ENCODE data around the gene FCRL1.

The FCRL1 gene

DNA sequence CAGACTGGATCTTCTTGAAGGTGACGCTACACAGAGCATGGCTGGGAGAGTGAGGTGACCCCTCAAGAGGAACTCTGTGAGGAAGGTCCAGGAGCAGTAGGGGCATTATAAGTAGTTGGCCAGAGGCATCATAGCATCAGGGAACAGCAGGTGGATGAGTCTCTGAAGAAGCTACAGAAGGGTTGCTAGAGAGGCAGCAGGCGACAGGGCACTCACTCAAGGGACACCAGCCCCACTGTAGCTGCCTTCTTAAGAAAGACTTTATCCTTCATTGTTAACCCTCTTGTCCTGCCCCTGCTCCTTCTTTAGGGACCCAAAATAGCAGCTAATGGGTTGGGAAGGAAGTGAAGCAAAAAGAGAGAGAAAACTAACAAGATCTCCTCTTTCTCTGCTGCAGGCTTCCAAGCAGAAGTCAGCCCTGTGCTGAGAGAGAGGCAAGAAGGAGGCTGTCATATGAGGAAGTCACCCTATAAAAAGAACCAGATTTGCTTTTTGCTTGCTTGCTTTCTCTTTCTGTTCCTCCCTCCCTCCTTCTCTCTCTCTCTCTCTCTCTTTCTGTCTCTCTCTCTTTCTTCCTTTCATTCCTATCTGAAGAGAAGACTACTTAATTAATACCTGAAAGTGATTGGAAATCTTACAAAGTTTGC lies 29.4 kb upstream of the FCRL1 start:
- no peak overlapping the region for H3K4me3 ChIP-seq (ENCODE audit: low read depth, low read length)
- ChIA-PET CTCF (no interaction called here), POLR2A (no interaction called here)
- no peak for DNase-seq (ENCODE audit: low read depth, low spot score)
- TF ChIP-seq, protein P1, sequence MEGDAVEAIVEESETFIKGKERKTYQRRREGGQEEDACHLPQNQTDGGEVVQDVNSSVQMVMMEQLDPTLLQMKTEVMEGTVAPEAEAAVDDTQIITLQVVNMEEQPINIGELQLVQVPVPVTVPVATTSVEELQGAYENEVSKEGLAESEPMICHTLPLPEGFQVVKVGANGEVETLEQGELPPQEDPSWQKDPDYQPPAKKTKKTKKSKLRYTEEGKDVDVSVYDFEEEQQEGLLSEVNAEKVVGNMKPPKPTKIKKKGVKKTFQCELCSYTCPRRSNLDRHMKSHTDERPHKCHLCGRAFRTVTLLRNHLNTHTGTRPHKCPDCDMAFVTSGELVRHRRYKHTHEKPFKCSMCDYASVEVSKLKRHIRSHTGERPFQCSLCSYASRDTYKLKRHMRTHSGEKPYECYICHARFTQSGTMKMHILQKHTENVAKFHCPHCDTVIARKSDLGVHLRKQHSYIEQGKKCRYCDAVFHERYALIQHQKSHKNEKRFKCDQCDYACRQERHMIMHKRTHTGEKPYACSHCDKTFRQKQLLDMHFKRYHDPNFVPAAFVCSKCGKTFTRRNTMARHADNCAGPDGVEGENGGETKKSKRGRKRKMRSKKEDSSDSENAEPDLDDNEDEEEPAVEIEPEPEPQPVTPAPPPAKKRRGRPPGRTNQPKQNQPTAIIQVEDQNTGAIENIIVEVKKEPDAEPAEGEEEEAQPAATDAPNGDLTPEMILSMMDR (IDR thresholded peaks at IDR 0.05; ENCODE audit: insufficient read depth, low read length, missing control alignments), result no peak

DNA sequence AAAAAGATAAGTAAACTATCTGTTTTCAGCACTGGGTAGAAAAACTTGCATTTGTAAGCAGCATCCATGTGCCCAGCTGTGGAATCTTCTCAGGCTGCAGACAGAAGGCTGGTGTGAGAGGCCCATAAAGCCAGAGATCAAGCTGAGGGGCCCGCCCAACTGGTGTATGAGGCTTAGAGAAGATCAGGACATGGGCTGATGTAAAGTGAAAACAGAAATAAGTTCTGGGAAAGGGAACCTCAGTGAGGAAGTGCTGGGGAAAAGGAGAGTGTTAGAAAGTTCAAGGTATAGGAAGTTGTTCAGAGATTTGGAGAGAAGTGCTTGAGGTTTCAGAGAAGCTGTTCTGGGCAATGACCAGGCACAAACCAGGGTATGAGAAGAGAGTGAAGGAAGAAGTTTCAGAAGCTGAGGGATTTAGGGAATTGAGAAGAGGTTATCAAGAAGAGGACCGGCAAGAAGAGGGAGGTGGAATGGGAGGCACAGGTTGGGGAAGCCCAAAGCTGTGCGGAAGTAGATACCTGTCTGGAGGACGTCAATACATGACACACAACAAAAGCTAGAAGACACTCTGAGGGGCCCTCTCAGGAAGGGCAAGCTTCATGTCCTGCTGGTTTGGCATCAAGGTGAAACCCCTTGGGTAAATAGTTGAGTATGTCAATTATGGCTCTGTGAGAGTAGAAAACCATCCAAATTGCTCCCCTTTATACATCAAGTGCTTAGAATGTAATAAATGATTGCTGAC lies 24.3 kb upstream of the FCRL1 start:
- CTCF ChIA-PET, result no interaction called here
- POLR2A ChIA-PET, result no interaction called here
- DNase-seq (ENCODE audit: low read depth, low spot score), result no peak

DNA sequence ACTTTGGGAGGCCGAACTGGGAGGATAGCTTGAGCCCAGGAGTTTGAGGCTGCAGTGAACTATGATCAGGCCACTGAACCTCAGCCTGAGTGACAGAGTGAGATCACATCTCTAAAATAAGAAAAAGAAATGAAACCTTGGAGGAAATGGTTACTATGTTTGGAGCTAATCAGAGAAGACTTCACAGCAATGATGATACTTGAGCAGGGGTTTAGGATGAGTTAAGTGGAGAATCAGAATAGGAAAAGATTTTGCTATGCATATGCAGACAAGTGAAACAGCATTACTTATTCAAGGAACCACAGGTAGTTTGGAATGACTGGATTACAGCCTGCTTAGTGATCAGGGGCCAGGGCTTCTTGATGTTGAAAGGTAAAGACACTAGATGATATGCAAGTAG lies 23.0 kb upstream of the FCRL1 start:
- DNase-seq (ENCODE audit: low read depth, low spot score), result no peak
- TF ChIP-seq, protein P1 (IDR thresholded peaks at IDR 0.05; ENCODE audit: insufficient read depth, low read length, missing control alignments), result no peak
- CTCF ChIA-PET, result no interaction called here
- POLR2A ChIA-PET, result no interaction called here
- H3K4me3 ChIP-seq (ENCODE audit: low read depth, low read length), result no peak overlapping the region

More for the DNA sequence above, 24.3 kb upstream of the FCRL1 start:
- TF ChIP-seq, protein P1 (IDR thresholded peaks at IDR 0.05; ENCODE audit: insufficient read depth, low read length, missing control alignments), result no peak
- no peak overlapping the region for H3K4me3 ChIP-seq (ENCODE audit: low read depth, low read length)

DNA sequence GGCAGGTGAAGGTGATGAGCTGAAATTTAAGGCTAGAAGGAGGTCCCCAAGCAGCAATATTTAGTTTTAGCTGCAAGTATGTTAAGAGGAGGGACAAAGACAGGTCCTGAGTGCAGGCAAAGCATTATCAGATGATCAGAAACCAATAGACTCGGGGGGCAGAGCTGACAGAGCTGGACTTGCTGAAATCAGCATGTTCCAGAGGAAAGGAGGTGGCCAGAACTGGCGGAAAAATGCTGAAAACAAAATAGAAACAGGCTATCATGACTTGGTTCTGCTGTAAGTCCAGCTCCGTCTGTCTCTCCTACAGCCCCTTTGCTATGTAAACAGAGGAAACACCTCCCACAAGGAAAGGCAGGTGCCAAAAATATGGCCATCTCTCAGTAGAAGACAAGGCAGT lies 21.8 kb upstream of the FCRL1 start, which contains the start of gene CD5L:
TSS of gene CD5L (minus strand) at position 101 of the 400 bp plus-strand sequence. CDS start 107 bp downstream, outside the sequence.
- TF ChIP-seq, protein P1 (IDR thresholded peaks at IDR 0.05; ENCODE audit: insufficient read depth, low read length, missing control alignments), result no peak
- DNase-seq (ENCODE audit: low read depth, low spot score), result no peak
- POLR2A ChIA-PET, result no interaction called here
- H3K4me3 ChIP-seq (ENCODE audit: low read depth, low read length), result no peak within 1 kb of the TSS
- CTCF ChIA-PET, result no interaction called here

DNA sequence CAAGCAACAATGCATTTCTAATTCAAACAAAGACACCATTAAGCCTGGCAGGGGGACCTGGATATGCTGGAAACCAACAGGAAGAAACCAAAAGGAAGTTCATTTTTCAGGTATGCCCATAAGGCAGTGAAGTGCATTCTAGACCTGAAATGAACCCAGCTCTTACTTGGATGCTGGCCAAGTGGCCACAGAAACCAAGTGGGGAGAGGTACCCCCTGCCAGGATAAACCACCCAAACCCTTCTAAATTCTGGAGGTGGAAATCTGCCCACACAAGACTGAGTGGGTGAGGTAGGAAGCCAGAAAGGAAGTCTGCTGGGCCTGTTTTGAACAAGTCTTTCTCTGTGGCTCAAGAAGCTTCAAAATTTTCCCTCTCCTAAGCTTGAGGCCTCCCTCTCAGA lies 19.0 kb upstream of the FCRL1 start:
- no peak for DNase-seq (ENCODE audit: low read depth, low spot score)
- H3K4me3 ChIP-seq (ENCODE audit: low read depth, low read length), result no peak overlapping the region
- TF ChIP-seq, protein P1 (IDR thresholded peaks at IDR 0.05; ENCODE audit: insufficient read depth, low read length, missing control alignments), result no peak
- POLR2A ChIA-PET, result no interaction called here
- CTCF ChIA-PET, result no interaction called here

DNA sequence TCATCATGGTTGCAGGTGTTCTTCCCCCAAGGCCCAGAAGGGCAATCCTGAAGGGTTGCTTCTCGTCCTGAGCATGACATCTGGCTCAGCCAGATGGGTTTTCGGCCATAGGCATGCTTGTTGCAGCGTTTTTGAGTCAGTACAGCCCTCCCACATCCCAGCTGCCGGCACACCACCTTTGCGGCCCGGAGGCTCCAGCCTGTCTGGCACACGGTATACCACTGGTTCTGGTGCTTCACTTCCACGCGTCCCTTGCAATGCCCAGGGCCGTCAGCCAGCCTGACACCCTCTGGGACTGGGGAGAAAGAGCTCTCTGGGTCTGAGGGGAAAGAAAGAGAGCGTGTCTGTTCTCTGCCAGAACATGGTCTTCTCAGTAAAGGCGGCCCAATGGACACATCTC lies 14.5 kb upstream of the FCRL1 start:
- H3K4me3 ChIP-seq (ENCODE audit: low read depth, low read length), result no peak overlapping the region
- TF ChIP-seq, protein P1 (IDR thresholded peaks at IDR 0.05; ENCODE audit: insufficient read depth, low read length, missing control alignments), result no peak
- no peak for DNase-seq (ENCODE audit: low read depth, low spot score)
- CTCF ChIA-PET, result no interaction called here
- POLR2A ChIA-PET, result no interaction called here

Measured in AG04449 (cell line).